ENCODE data around the gene KRT39.

The KRT39 gene

DNA sequence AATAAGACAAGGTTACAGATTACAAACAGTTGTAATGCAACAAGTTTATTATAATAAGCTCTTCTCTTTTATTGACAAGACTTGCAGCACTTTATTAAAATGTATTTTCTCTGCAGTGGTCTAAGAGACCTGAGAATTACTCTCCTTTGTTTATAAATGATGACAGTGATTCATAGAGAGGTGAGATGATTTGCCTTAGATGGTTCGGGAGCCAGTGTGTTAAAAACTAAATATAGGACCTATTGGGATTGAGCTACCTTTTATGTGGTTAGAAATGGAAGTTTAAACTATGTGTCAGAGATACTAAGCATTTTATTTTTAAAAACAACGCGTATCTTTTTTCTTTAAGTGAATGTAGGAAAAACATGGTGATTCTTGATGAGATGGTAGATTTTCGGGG lies 30.1 kb upstream of the KRT39 start:
- H3K27ac Mint-ChIP-seq, result no peak overlapping the region
- H3K9me3 Mint-ChIP-seq, result no peaks in the 10 kb centered on the region
- peaks cover 49% of the 10 kb centered on the region for H3K27me3 Mint-ChIP-seq
- no peak overlapping the region for H3K4me3 Mint-ChIP-seq
- DNase-seq (no peak), ATAC-seq (no peak)
- no peaks in the 10 kb centered on the region for H3K4me1 Mint-ChIP-seq
- H3K36me3 Mint-ChIP-seq (ENCODE audit: low read depth), result no peaks in the 10 kb centered on the region

DNA sequence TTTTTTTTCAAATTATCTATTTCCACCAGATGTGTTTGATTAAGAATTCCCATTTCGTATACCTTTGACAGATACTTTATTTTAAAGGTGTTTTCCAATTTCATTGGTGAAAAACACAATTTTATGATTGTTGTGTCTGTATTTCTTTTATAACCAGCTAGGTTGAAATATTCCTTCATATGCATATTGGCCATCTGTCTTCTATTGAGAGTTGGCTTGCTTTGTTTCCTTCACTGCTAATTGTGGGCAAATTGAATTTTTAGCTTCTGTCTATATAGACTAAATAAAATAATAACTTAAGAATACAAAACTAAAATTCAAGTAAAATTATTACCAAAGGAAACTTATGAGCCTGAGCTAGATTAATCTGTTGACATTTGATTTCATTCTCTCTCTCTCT lies 28.4 kb upstream of the KRT39 start:
- ATAC-seq (no peak), DNase-seq (no peak)
- no peak overlapping the region for H3K27ac Mint-ChIP-seq
- no peaks in the 10 kb centered on the region for H3K36me3 Mint-ChIP-seq (ENCODE audit: low read depth)
- peaks cover 41% of the 10 kb centered on the region for H3K27me3 Mint-ChIP-seq
- no peak overlapping the region for H3K4me3 Mint-ChIP-seq
- no peaks in the 10 kb centered on the region for H3K4me1 Mint-ChIP-seq
- H3K9me3 Mint-ChIP-seq, result no peaks in the 10 kb centered on the region

- DNase-seq, result no peak
- no peak for ATAC-seq
- H3K4me3 Mint-ChIP-seq, result no peak within 1 kb of the TSS
- H3K36me3 Mint-ChIP-seq (ENCODE audit: low read depth), result no peaks in the 10 kb centered on the region
- no peak within 1 kb of the TSS for H3K27ac Mint-ChIP-seq
- H3K9me3 Mint-ChIP-seq, result no peaks in the 10 kb centered on the region
- peaks cover 37% of the 10 kb centered on the region for H3K27me3 Mint-ChIP-seq
- H3K4me1 Mint-ChIP-seq, result no peaks in the 10 kb centered on the region
Observed at GRCh38 chr17:40993839-40994238, 27.1 kb upstream of the KRT39 start, which contains the start of gene KRTAP3-3. KRTAP3-3 (minus strand) TSS chr17:40994164; CDS start chr17:40994097, 67 bp downstream.

DNA sequence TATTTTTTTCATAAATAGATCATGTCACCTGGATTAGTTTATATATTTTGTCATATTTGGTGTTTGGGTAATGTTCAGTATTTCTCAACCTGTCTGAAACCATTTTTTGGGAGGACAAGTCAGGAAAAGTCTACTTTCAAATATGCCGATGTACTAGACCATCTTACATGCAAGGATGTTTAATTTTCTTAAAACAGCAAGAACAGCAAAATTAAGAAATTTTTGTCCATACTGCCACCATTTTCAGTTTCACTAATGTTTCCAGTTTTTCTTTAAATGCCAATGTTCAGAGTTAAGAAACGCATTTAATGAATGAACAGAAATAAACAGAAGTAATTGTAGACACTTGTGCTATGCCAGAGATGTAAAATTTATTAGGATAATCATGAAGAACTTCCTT lies 26.3 kb upstream of the KRT39 start:
- no peaks in the 10 kb centered on the region for H3K36me3 Mint-ChIP-seq (ENCODE audit: low read depth)
- H3K4me3 Mint-ChIP-seq, result no peak overlapping the region
- DNase-seq, result no peak
- peaks cover 32% of the 10 kb centered on the region for H3K27me3 Mint-ChIP-seq
- no peaks in the 10 kb centered on the region for H3K9me3 Mint-ChIP-seq
- no peak for ATAC-seq
- no peaks in the 10 kb centered on the region for H3K4me1 Mint-ChIP-seq
- no peak overlapping the region for H3K27ac Mint-ChIP-seq

DNA sequence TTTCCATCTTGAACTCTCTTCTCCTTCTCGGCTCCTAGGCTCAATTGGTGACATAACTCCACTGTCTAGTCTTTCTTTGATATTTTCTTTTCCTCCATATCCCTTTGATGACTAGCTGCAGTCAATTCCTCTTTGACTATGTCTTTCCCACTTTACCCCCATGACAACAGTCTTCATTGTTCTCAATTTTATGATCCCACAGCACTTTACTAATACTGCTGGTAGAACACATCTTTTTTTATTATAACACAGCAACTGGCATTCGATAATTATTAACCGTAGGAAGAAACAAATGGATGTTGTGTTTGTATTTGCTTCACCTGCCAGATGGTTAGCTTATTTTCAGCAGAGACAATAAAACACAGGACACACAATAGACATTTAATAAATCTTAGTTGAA lies 25.9 kb upstream of the KRT39 start:
- H3K9me3 Mint-ChIP-seq, result no peaks in the 10 kb centered on the region
- no peak overlapping the region for H3K27ac Mint-ChIP-seq
- DNase-seq (no peak), ATAC-seq (no peak)
- H3K36me3 Mint-ChIP-seq (ENCODE audit: low read depth), result no peaks in the 10 kb centered on the region
- H3K27me3 Mint-ChIP-seq, result peaks cover 33% of the 10 kb centered on the region
- no peak overlapping the region for H3K4me3 Mint-ChIP-seq
- peaks cover 2% of the 10 kb centered on the region for H3K4me1 Mint-ChIP-seq

- Mint-ChIP-seq H3K4me3 (no peak overlapping the region), H3K4me1 (peaks cover 4% of the 10 kb centered on the region), H3K27ac (no peak overlapping the region), H3K27me3 (peaks cover 8% of the 10 kb centered on the region), H3K36me3 (ENCODE audit: low read depth) (no peaks in the 10 kb centered on the region), H3K9me3 (no peaks in the 10 kb centered on the region)
- no peak for DNase-seq
- ATAC-seq, result no peak
Observed at GRCh38 chr17:40986920-40987319, 20.2 kb upstream of the KRT39 start.

GRCh38 chr17:40984226-40984625 lies 17.5 kb upstream of the KRT39 start, which contains the start of gene KRT40:
KRT40 (minus strand) TSS chr17:40984326; CDS start chr17:40984273, 53 bp downstream.
- H3K9me3 Mint-ChIP-seq, result no peaks in the 10 kb centered on the region
- no peak for ATAC-seq
- DNase-seq, result no peak
- H3K4me1 Mint-ChIP-seq, result peaks cover 4% of the 10 kb centered on the region
- H3K36me3 Mint-ChIP-seq (ENCODE audit: low read depth), result no peaks in the 10 kb centered on the region
- no peak within 1 kb of the TSS for H3K27ac Mint-ChIP-seq
- no peak within 1 kb of the TSS for H3K4me3 Mint-ChIP-seq
- peaks cover 11% of the 10 kb centered on the region for H3K27me3 Mint-ChIP-seq

- H3K27ac Mint-ChIP-seq, result no peak overlapping the region
- DNase-seq (no peak), ATAC-seq (no peak)
- H3K27me3 Mint-ChIP-seq, result peaks cover 7% of the 10 kb centered on the region
- H3K9me3 Mint-ChIP-seq, result no peaks in the 10 kb centered on the region
- no peaks in the 10 kb centered on the region for H3K4me1 Mint-ChIP-seq
- H3K4me3 Mint-ChIP-seq, result no peak overlapping the region
- no peaks in the 10 kb centered on the region for H3K36me3 Mint-ChIP-seq (ENCODE audit: low read depth)
Observed at GRCh38 chr17:40981115-40981514, 14.4 kb upstream of the KRT39 start.

DNA sequence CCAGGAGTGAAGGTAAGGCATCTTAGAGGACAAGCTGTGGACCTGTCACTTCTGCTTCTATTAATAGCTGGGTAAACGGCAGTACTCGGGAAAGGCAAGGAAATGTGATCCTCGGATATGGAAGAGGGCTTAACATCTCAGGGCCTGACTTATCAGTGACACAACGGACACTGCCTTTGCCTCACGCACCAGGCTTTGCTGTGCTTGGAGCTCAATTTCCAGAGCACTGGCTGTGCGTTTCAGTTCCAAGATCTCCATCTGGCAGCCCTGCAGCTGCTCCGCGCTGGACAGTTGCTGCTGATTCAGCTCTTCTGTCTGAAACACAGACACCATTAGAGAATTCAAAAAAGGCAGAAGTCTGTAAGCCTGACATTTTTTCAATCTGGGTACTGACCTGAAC lies 13.8 kb upstream of the KRT39 start:
- H3K36me3 Mint-ChIP-seq (ENCODE audit: low read depth), result no peaks in the 10 kb centered on the region
- H3K9me3 Mint-ChIP-seq, result no peaks in the 10 kb centered on the region
- no peak overlapping the region for H3K4me3 Mint-ChIP-seq
- ATAC-seq, result no peak
- H3K27me3 Mint-ChIP-seq, result peaks cover 8% of the 10 kb centered on the region
- DNase-seq, result no peak
- H3K4me1 Mint-ChIP-seq, result no peaks in the 10 kb centered on the region
- H3K27ac Mint-ChIP-seq, result no peak overlapping the region

GRCh38 chr17:40980117-40980516 lies 13.4 kb upstream of the KRT39 start:
- no peak overlapping the region for H3K27ac Mint-ChIP-seq

DNA sequence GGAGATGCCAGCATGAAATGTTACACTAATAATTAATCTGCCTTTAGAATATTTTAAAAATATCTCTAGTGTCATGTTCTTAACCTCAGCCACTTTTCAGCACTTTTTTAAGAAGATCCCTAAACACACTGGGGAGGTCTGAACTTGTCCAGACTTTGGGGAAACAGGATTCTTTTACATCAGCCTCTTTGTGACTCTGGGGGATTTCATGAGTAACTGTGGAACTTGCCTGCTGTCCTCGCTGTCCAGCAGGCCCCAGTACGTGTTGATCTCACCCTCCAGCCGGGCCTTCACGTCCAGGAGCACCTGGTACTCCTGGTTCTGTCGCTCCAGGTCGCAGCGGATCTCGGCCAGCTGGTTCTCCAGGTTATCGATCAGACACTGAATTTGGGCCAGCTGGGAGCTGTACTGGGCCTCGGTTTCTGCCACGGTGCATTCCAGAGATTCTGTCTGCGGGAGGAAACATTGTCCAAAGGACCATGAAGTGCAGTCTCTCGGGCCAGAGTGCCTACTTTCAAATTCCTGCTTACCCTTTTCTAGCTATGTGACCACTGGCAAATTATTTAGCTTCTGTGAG lies 11.9 kb upstream of the KRT39 start:
- DNase-seq, result no peak
- ATAC-seq, result no peak
- no peak overlapping the region for H3K27ac Mint-ChIP-seq
- H3K4me3 Mint-ChIP-seq, result no peak overlapping the region
- no peaks in the 10 kb centered on the region for H3K36me3 Mint-ChIP-seq (ENCODE audit: low read depth)
- no peaks in the 10 kb centered on the region for H3K9me3 Mint-ChIP-seq
- no peaks in the 10 kb centered on the region for H3K4me1 Mint-ChIP-seq
- peaks cover 13% of the 10 kb centered on the region for H3K27me3 Mint-ChIP-seq

More at GRCh38 chr17:40980117-40980516, 13.4 kb upstream of the KRT39 start:
- Mint-ChIP-seq H3K4me1 (no peaks in the 10 kb centered on the region), H3K27me3 (peaks cover 12% of the 10 kb centered on the region), H3K4me3 (no peak overlapping the region), H3K9me3 (no peaks in the 10 kb centered on the region), H3K36me3 (ENCODE audit: low read depth) (no peaks in the 10 kb centered on the region)
- ATAC-seq (no peak), DNase-seq (no peak)

GRCh38 chr17:40975516-40975915 lies 8.8 kb upstream of the KRT39 start:
- Mint-ChIP-seq H3K27me3 (peaks cover 11% of the 10 kb centered on the region), H3K27ac (no peak overlapping the region), H3K4me3 (no peak overlapping the region), H3K9me3 (no peaks in the 10 kb centered on the region), H3K4me1 (no peaks in the 10 kb centered on the region), H3K36me3 (ENCODE audit: low read depth) (no peaks in the 10 kb centered on the region)
- DNase-seq (no peak), ATAC-seq (no peak)

DNA sequence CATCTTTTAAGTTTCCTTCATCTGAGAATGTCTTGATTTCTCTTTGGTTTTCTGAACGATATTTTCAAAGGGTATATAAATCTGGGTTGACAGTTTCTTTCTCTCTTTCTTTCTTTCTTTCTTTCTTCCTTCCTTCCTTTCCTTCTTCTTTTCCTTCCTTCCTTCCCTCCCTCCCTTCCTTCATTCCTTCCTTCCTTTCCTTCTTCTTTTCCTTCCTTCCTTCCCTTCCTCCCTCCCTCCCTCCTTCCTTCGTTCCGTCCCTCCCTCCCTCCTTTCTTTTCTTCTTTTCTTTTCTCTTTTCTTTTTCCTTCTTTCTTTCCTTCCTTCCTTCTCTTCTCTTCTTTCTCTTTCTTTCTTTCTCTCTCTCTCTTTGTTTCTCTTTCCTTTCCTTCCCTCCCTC lies 7.6 kb upstream of the KRT39 start:
- H3K4me3 Mint-ChIP-seq, result no peak overlapping the region
- no peaks in the 10 kb centered on the region for H3K36me3 Mint-ChIP-seq (ENCODE audit: low read depth)
- H3K4me1 Mint-ChIP-seq, result no peaks in the 10 kb centered on the region
- H3K27me3 Mint-ChIP-seq, result peaks cover 13% of the 10 kb centered on the region
- DNase-seq, result no peak
- no peaks in the 10 kb centered on the region for H3K9me3 Mint-ChIP-seq
- ATAC-seq, result no peak
- H3K27ac Mint-ChIP-seq, result no peak overlapping the region

DNA sequence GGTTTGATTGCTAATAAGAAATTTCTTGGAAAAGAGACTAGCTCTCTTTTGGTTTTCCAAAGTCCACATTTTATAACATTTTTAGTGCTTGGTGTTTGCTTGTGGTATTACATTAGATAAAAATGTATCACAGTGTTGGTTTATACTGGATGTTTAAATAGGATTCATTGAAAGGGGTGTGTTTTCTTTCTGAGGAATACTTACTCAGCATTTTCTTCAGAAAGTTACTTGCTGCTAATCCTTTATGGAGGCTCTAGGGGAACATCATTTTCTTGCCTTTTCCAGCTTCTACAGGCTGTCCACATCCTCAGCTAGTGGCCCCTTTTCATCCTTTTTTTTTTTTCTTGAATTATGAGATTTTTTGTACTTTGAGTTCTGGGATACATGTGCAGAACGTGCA lies 834 bp upstream of the KRT39 start:
- no peak overlapping the region for H3K27ac Mint-ChIP-seq
- no peak for ATAC-seq
- no peak overlapping the region for H3K4me3 Mint-ChIP-seq
- H3K36me3 Mint-ChIP-seq (ENCODE audit: low read depth), result no peaks in the 10 kb centered on the region
- no peak for DNase-seq
- H3K4me1 Mint-ChIP-seq, result no peaks in the 10 kb centered on the region
- H3K9me3 Mint-ChIP-seq, result peaks cover 3% of the 10 kb centered on the region
- peaks cover 4% of the 10 kb centered on the region for H3K27me3 Mint-ChIP-seq

DNA sequence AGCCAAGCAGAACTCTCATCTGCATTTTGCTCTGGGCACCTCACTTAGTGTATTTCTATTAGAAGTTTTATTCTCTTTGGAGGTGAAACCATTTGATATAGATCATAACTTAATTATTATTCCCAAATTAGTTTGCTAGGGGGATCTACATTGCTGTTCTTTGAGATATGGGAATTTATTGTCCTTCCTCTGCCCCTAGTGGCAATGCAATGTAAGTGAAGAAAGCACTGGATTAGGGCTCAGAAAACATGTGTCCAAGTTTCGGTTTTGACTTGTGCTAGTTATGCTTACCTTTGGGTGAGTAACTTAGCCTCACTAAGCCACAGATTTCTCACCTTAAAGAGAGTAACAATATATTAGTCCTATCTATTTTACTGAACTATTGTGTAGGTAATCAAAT lies 2.9 kb downstream of the KRT39 start:
- H3K4me3 Mint-ChIP-seq, result no peak overlapping the region
- ATAC-seq (no peak), DNase-seq (no peak)
- no peaks in the 10 kb centered on the region for H3K36me3 Mint-ChIP-seq (ENCODE audit: low read depth)
- H3K27me3 Mint-ChIP-seq, result no peaks in the 10 kb centered on the region
- no peaks in the 10 kb centered on the region for H3K4me1 Mint-ChIP-seq
- no peak overlapping the region for H3K27ac Mint-ChIP-seq
- H3K9me3 Mint-ChIP-seq, result peaks cover 3% of the 10 kb centered on the region

GRCh38 chr17:40962059-40962561 lies 4.6 kb downstream of the KRT39 start:
- H3K4me1 Mint-ChIP-seq, result no peaks in the 10 kb centered on the region
- H3K36me3 Mint-ChIP-seq (ENCODE audit: low read depth), result no peaks in the 10 kb centered on the region
- DNase-seq, result no peak
- no peaks in the 10 kb centered on the region for H3K27me3 Mint-ChIP-seq
- no peak for ATAC-seq
- H3K9me3 Mint-ChIP-seq, result peaks cover 3% of the 10 kb centered on the region
- no peak overlapping the region for H3K27ac Mint-ChIP-seq
- no peak overlapping the region for H3K4me3 Mint-ChIP-seq

Data from activated naive CD8-positive, alpha-beta T cell treated with anti-CD3 and anti-CD28 coated beads, Interleukin-2, amount 50 U/mL, for 24 hours (primary cell).